HL-60 (cell line): ENCODE measurements around the gene HAUS1.

Source experiments
- GABPA ChIP-seq: IDR thresholded peaks from 2 replicates; pipeline ENCODE4 v1.6.1; 2012; ENCODE audit warnings: low read depth
- POLR2AphosphoS5 ChIP-seq: IDR thresholded peaks from 2 replicates; pipeline ENCODE4 v1.6.1; 2012; ENCODE audit warnings: low read depth
- TF ChIP-seq, protein P1 (sequence below): IDR thresholded peaks from one replicate; pipeline ENCODE4 v1.5.1; 2011; ENCODE audit warnings: low read length, control low read depth, inconsistent platforms; ENCODE audit not compliant: insufficient read depth

DNA sequence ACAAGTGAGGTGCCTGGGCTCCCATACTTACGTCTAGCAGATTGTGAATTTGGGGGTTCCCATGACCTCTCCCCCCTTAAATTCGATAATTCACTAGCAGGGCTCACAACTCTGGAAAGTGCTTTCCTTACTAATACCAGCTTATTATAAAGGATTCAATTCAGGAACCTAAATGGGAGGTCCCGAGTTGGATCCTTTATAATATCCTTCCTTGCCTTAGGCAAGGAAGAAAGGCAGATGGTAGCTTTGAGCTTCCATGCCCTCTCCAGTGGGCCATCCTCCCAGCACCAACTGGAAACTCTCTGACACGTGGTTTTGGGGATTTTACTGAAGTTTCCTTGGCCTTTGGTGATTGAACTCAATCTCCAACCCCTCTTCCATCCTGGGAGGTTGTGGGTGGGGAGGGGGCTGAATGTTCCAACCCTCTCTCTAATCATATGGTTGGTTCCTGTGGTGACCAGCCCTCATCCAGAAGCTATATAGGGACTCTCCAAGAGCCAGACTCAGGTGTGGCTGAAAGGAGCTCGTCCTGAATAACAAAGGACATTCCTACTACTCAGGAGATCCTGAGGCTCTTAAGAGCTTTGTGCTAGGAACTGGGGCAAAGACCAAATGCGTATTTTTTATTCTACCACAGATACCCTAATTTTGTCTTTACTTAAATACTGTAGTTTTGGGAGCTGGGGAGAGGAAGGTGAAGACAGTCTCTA lies 62.2 kb downstream of the HAUS1 start:
- TF ChIP-seq, protein P1, sequence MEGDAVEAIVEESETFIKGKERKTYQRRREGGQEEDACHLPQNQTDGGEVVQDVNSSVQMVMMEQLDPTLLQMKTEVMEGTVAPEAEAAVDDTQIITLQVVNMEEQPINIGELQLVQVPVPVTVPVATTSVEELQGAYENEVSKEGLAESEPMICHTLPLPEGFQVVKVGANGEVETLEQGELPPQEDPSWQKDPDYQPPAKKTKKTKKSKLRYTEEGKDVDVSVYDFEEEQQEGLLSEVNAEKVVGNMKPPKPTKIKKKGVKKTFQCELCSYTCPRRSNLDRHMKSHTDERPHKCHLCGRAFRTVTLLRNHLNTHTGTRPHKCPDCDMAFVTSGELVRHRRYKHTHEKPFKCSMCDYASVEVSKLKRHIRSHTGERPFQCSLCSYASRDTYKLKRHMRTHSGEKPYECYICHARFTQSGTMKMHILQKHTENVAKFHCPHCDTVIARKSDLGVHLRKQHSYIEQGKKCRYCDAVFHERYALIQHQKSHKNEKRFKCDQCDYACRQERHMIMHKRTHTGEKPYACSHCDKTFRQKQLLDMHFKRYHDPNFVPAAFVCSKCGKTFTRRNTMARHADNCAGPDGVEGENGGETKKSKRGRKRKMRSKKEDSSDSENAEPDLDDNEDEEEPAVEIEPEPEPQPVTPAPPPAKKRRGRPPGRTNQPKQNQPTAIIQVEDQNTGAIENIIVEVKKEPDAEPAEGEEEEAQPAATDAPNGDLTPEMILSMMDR: no peak
- TF ChIP-seq GABPA (no peak), POLR2AphosphoS5 (no peak)
